RWPE2 (cell line): ENCODE data around the gene ZC3H4.

Experiments used
- ATAC-seq: fragments of 200-7000 bp; cut with Tn5 transposase; 3 replicates; pipeline ENCODE4 v1.9.1; 2021; ENCODE audit warnings: low read depth
- DNase-seq: peaks from one replicate; pipeline ENCODE4 v3.0.0-alpha.2; 2020; ENCODE audit warnings: low spot score
- H3K27ac ChIP-seq: fragments of 450-650 bp; 2 replicates; pipeline ENCODE4 v1.5.1; 2017; ENCODE audit warnings: mild to moderate bottlenecking; ENCODE audit not compliant: poor library complexity, severe bottlenecking
- H3K27me3 ChIP-seq: fragments of 250-450 bp; sonication (Bioruptor Pico); 2 replicates; pipeline ENCODE4 v1.5.1; 2021; ENCODE audit warnings: mild to moderate bottlenecking, moderate library complexity; ENCODE audit not compliant: insufficient read depth, poor library complexity, severe bottlenecking
- H3K36me3 ChIP-seq: fragments of 250-450 bp; sonication (Bioruptor Pico); 2 replicates; pipeline ENCODE4 v1.5.1; 2020; ENCODE audit warnings: low read depth, mild to moderate bottlenecking, moderate library complexity
- H3K4me1 ChIP-seq: fragments of 250-450 bp; sonication (Bioruptor Pico); 2 replicates; pipeline ENCODE4 v1.5.1; 2021; ENCODE audit warnings: mild to moderate bottlenecking, moderate library complexity; ENCODE audit not compliant: insufficient read depth, poor library complexity, severe bottlenecking
- H3K4me3 ChIP-seq: fragments of 250-450 bp; sonication (Bioruptor Pico); 2 replicates; pipeline ENCODE4 v1.5.1; 2021; ENCODE audit warnings: mild to moderate bottlenecking, moderate library complexity; ENCODE audit not compliant: severe bottlenecking
- H3K9me3 ChIP-seq: fragments of 250-450 bp; sonication (Bioruptor Pico); 2 replicates; pipeline ENCODE4 v1.5.1; 2021; ENCODE audit warnings: mild to moderate bottlenecking, moderate library complexity; ENCODE audit not compliant: severe bottlenecking
- CTCF ChIP-seq: fragments of 450-650 bp; IDR thresholded peaks from one replicate; pipeline ENCODE4 v1.5.1; 2017; ENCODE audit warnings: mild to moderate bottlenecking, moderate library complexity; ENCODE audit not compliant: poor library complexity, severe bottlenecking

Gene ZC3H4

GRCh38 chr19:47152205-47152604 lies 38.6 kb upstream of the ZC3H4 start:
- no peak for DNase-seq
- ATAC-seq: no peak
- H3K27ac ChIP-seq: peak overlapping the region; percentile 62
- no peaks in the 10 kb centered on the region for H3K27me3 ChIP-seq
- TF ChIP-seq CTCF: no peak
- H3K4me3 ChIP-seq: no peak overlapping the region
- no peaks in the 10 kb centered on the region for H3K9me3 ChIP-seq
- H3K4me1 ChIP-seq: peaks cover 26% of the 10 kb centered on the region
- H3K36me3 ChIP-seq: peaks cover 89% of the 10 kb centered on the region

- no peak for TF ChIP-seq CTCF
- Histone ChIP-seq H3K36me3 (peaks cover 86% of the 10 kb centered on the region), H3K27ac (peak overlapping the region; percentile 62), H3K27me3 (no peaks in the 10 kb centered on the region), H3K4me1 (peaks cover 21% of the 10 kb centered on the region), H3K9me3 (no peaks in the 10 kb centered on the region), H3K4me3 (no peak overlapping the region)
- DNase-seq (no peak), ATAC-seq (no peak)
Measured at GRCh38 chr19:47151627-47152026, 38.1 kb upstream of the ZC3H4 start.

GRCh38 chr19:47146920-47147319 lies 33.3 kb upstream of the ZC3H4 start:
- Histone ChIP-seq H3K36me3 (peaks cover 86% of the 10 kb centered on the region), H3K4me1 (peaks cover 7% of the 10 kb centered on the region), H3K9me3 (no peaks in the 10 kb centered on the region), H3K4me3 (no peak overlapping the region), H3K27me3 (no peaks in the 10 kb centered on the region), H3K27ac (no peak overlapping the region)
- TF ChIP-seq CTCF: no peak
- DNase-seq (no peak), ATAC-seq (no peak)

- Histone ChIP-seq H3K36me3 (peaks cover 86% of the 10 kb centered on the region), H3K9me3 (no peaks in the 10 kb centered on the region), H3K4me3 (no peak overlapping the region), H3K27ac (no peak overlapping the region), H3K4me1 (peaks cover 11% of the 10 kb centered on the region), H3K27me3 (no peaks in the 10 kb centered on the region)
- ATAC-seq (no peak), DNase-seq (no peak)
- no peak for TF ChIP-seq CTCF
Measured at GRCh38 chr19:47145639-47146486, 32.3 kb upstream of the ZC3H4 start.

- no peak for DNase-seq
- Histone ChIP-seq H3K4me1 (peaks cover 14% of the 10 kb centered on the region), H3K27me3 (no peaks in the 10 kb centered on the region), H3K4me3 (no peak overlapping the region), H3K27ac (no peak overlapping the region), H3K36me3 (peaks cover 81% of the 10 kb centered on the region), H3K9me3 (no peaks in the 10 kb centered on the region)
- no peak for TF ChIP-seq CTCF
- ATAC-seq: no peak
Measured at GRCh38 chr19:47144630-47145029, 31.1 kb upstream of the ZC3H4 start.
